HepG2 (cell line): Measurements from ENCODE around the gene ZFHX3. TPM values are rescaled to one million over a fixed set of nuclear protein-coding genes. Genes with fewer than 3 reads are reported as not detected.

Experiments used
- ATAC-seq: fragments of 200-7000 bp; cut with Tn5 transposase; 3 replicates; pipeline ENCODE4 v1.9.1; 2020; ENCODE audit warnings: mild to moderate bottlenecking, moderate library complexity
- BruUV-seq: library from RNA; stranded (reverse); fragments of 400-500 nt; replicated peaks from 2 replicates; lab custom pipeline; 2021; lab: Mats Ljungman, UMichigan
- CTCF ChIA-PET: fragments of 300-600 bp; formaldehyde crosslinking; extraction: SDS; loops from one replicate; lab custom pipeline; 2021; ENCODE audit warnings: low total read pairs, inconsistent platforms, low intra/inter-chr PET ratio; lab: Yijun Ruan, JAX
- POLR2A ChIA-PET: fragments of 350-600 bp; sonication (Branson Sonifier 250); formaldehyde crosslinking; loops from one replicate; lab custom pipeline; 2020; ENCODE audit warnings: antibody characterized with exemption, inconsistent platforms; lab: Yijun Ruan, JAX
- DNase-seq: peaks from one replicate; pipeline ENCODE4 v3.0.0-alpha.2; 2015; ENCODE audit warnings: low spot score
- FAIRE-seq: peaks from 3 replicates; lab custom pipeline; 2011; peaks lifted over from hg19 to GRCh38; lab: Jason Lieb, UNC
- H2AFZ ChIP-seq: one replicate; pipeline ENCODE4 v1.6.1; 2011; ENCODE audit warnings: low read length, inconsistent platforms
- H3K27ac ChIP-seq: fragments of 300-600 bp; 3 replicates; pipeline ENCODE4 v1.8.0; 2011; ENCODE audit warnings: mixed run types, mild to moderate bottlenecking, mixed read lengths, low read length, inconsistent platforms; ENCODE audit not compliant: insufficient read depth; ENCODE audit errors: extremely low read length
- H3K27me3 ChIP-seq, 2 experiments: fragments of 200-600 bp in 1 of 2; 2 replicates in 1 of 2; 3 replicates in 1 of 2; pipeline versions ENCODE4 v1.6.0 to v1.8.0; 2011; ENCODE audit warnings: low read length in 2 of 2, mild to moderate bottlenecking in 2 of 2, moderate library complexity in 2 of 2, inconsistent platforms in 1 of 2; ENCODE audit not compliant: insufficient read depth in 2 of 2, control insufficient read depth in 1 of 2
- H3K36me3 ChIP-seq, 2 experiments: fragments of 200-600 bp in 1 of 2; replicated peaks in 1 of 2; 2 replicates in 1 of 2; 3 replicates in 1 of 2; pipeline versions ENCODE4 v1.5.1 to v1.8.0; 2011; ENCODE audit warnings: low read length in 2 of 2, inconsistent platforms in 1 of 2; ENCODE audit not compliant: insufficient read depth in 2 of 2, control insufficient read depth in 1 of 2
- H3K4me1 ChIP-seq: 2 replicates; pipeline ENCODE4 v1.5.1; 2012; ENCODE audit warnings: low read length, inconsistent platforms; ENCODE audit not compliant: insufficient read depth
- H3K4me2 ChIP-seq: 2 replicates; pipeline ENCODE4 v1.6.0; 2011; ENCODE audit warnings: low read depth, low read length, inconsistent platforms
- H3K4me3 ChIP-seq, 3 experiments: fragments of 200-600 bp in 1 of 3; sonication (generic), shearing (Covaris generic) in 1 of 3; replicated peaks in 1 of 3; 2 replicates each; pipeline ENCODE4 v1.5.1; 2011 to 2016; ENCODE audit warnings: low read length in 3 of 3, inconsistent platforms in 2 of 3, low read depth in 2 of 3, mild to moderate bottlenecking in 2 of 3, control low read depth in 1 of 3, mixed read lengths in 1 of 3; ENCODE audit not compliant: insufficient read depth in 1 of 3
- H3K79me2 ChIP-seq: one replicate; pipeline ENCODE4 v1.6.1; 2011; ENCODE audit warnings: low read length, inconsistent platforms; ENCODE audit not compliant: insufficient read depth
- H3K9ac ChIP-seq: 2 replicates; pipeline ENCODE4 v1.6.0; 2011; ENCODE audit warnings: mild to moderate bottlenecking, low read depth, low read length, inconsistent platforms; ENCODE audit not compliant: insufficient read depth
- H3K9me3 ChIP-seq: 2 replicates; pipeline ENCODE4 v1.5.1; 2012; ENCODE audit warnings: mild to moderate bottlenecking, low read length
- H4K20me1 ChIP-seq: 2 replicates; pipeline ENCODE4 v1.6.0; 2011; ENCODE audit warnings: inconsistent platforms, mild to moderate bottlenecking, low read length, moderate library complexity; ENCODE audit not compliant: insufficient read depth
- CSRNP2 ChIP-seq: sonication (generic); formaldehyde crosslinking; conservative IDR thresholded peaks from 2 replicates; pipeline ENCODE4 v1.8.0; 2022; ENCODE audit warnings: low read depth, missing genetic modification reagents
- MLX ChIP-seq: IDR thresholded peaks from 2 replicates; pipeline ENCODE4 v1.6.1; 2016
- NFKB2 ChIP-seq: sonication (generic); formaldehyde crosslinking; IDR thresholded peaks from 2 replicates; pipeline ENCODE4 v1.4.0; 2020; ENCODE audit warnings: missing genetic modification reagents, borderline replicate concordance
- PBX3 ChIP-seq: sonication (generic); formaldehyde crosslinking; IDR thresholded peaks from 2 replicates; pipeline ENCODE4 v1.8.1; 2023; ENCODE audit warnings: missing genetic modification reagents, inconsistent platforms, borderline replicate concordance
- PHF20 ChIP-seq: sonication (generic); formaldehyde crosslinking; IDR thresholded peaks from 2 replicates; pipeline ENCODE4 v1.5.0; 2020; ENCODE audit warnings: mild to moderate bottlenecking, missing genetic modification reagents
- RNF2 ChIP-seq: fragments of 450-650 bp; conservative IDR thresholded peaks from 2 replicates; pipeline ENCODE4 v1.6.1; 2016; ENCODE audit warnings: low read depth
- RXRA ChIP-seq: sonication (generic); formaldehyde crosslinking; IDR thresholded peaks from 2 replicates; pipeline ENCODE4 v1.5.1; 2020; ENCODE audit warnings: missing genetic modification reagents
- SIN3A ChIP-seq: IDR thresholded peaks from 2 replicates; pipeline ENCODE4 v1.6.1; 2011; ENCODE audit warnings: low read depth, mild to moderate bottlenecking, control low read depth, low read length, borderline replicate concordance
- ZBTB25 ChIP-seq: IDR thresholded peaks from 2 replicates; pipeline ENCODE4 v1.6.1; 2018; ENCODE audit warnings: missing genetic modification reagents
- ZNF160 ChIP-seq: sonication (generic); formaldehyde crosslinking; IDR thresholded peaks from 2 replicates; pipeline ENCODE4 v1.8.0; 2022; ENCODE audit warnings: mild to moderate bottlenecking, inconsistent platforms, missing genetic modification reagents
- WGBS: methylation state at CpG from one replicate; pipeline ENCODE4 v1.1.6; 2017; ENCODE audit warnings: low lambda C conversion rate; 5-methylcytosine and 5-hydroxymethylcytosine counted together
- in situ Hi-C: cut with HindIII; loops from 2 replicates; pipeline ENCODE4 v1.10.0; 2017; ENCODE audit warnings: low pct_unique_long_range_greater_than_20kb; ENCODE audit not compliant: extremely low pct_ligation_motif_present
- intact Hi-C: fragments of 100-400 bp; cut with micrococcal nuclease; formaldehyde crosslinking; loops from one replicate; pipeline ENCODE4 v1.10.0; 2022; ENCODE audit not compliant: unreplicated experiment
- polyA plus RNA-seq, 8 experiments: library from polyadenylated mRNA; depleted of rRNA in 3 of 8; stranded (reverse) in 7 of 8; unstranded in 1 of 8; fragments of >200 nt; fragmentation: Illumina TruSeq in 4 of 8; extraction: Trizol in 4 of 8; gene quantifications; 2 replicates each; pipeline versions ENCODE4 v1.2.1 to v1.2.3, GENCODE V29; 2011 to 2016; ENCODE audit warnings: low read depth in 4 of 8, missing spikeins in 1 of 8, mixed read lengths in 1 of 8; ENCODE audit not compliant: insufficient read depth in 1 of 8
- total RNA-seq, 5 experiments: library from RNA; depleted of rRNA; stranded (reverse); fragments of >200 nt; fragmentation: Illumina TruSeq; extraction: Trizol; gene quantifications; 2 replicates each; pipeline ENCODE4 v1.2.3, GENCODE V29; 2016; ENCODE audit warnings: low read depth in 1 of 5

The ZFHX3 gene
- total and polyA plus RNA-seq, 2 of the 13 experiments (the other 11 are each of a cell fraction or from before 2014, with no cell fraction given) = 5.0 to 6.0 TPM

- TF ChIP-seq SIN3A (0 out of 2 replicates have a peak, but pooled peaks have one; percentile 46), ZBTB25 (CRISPR knock-in tag) (no peak), RXRA (CRISPR knock-in tag) (no peak)
- TF ChIP-seq, all 625 proteins: peak for 4
Observed at GRCh38 chr16:72975809-72976437, 72.0 kb downstream of the ZFHX3 start (continued).

- WGBS = 95% methylated on average over 13 of the region's 13 CpGs
Observed at GRCh38 chr16:72974142-72974769, 73.7 kb downstream of the ZFHX3 start.

More at GRCh38 chr16:72974142-72974769, 73.7 kb downstream of the ZFHX3 start:
- ChIA-PET POLR2A (no interaction called here), CTCF (no interaction called here)
- FAIRE-seq = no peak
- Histone ChIP-seq H3K27ac (no peak overlapping the region), H3K4me3 (no peak overlapping the region), H4K20me1 (peaks cover 31% of the 10 kb centered on the region; the same call in 1 of the 2 replicates), H3K9me3 (no peaks in the 10 kb centered on the region), H3K4me2 (no peak overlapping the region), H3K36me3 (peaks cover 1 to 13% of the 10 kb centered on the region in 2 experiments; a peak in 3 of 5 replicates), H3K4me1 (peaks cover 44% of the 10 kb centered on the region), H2AFZ (no peak overlapping the region), H3K9ac (no peak overlapping the region), H3K27me3 (no peaks in the 10 kb centered on the region), H3K79me2 (peaks cover 65% of the 10 kb centered on the region)
- TF ChIP-seq RNF2 (no peak), PBX3 (CRISPR knock-in tag) (no peak), ZNF160 (CRISPR knock-in tag) (no peak), PHF20 (CRISPR knock-in tag) (no peak), CSRNP2 (no peak), NFKB2 (CRISPR knock-in tag) (no peak), MLX (no peak)
- BruUV-seq = no TSS peak
- no peak for ATAC-seq
- no peak for DNase-seq
- intact Hi-C loops (no loop called here), in situ Hi-C loops (no loop called here)
